HEK293T (cell line): Measurements from ENCODE around the gene ST8SIA3.

Experiments
- ARNT ChIP-seq: fragments of 450-650 bp; IDR thresholded peaks from 2 replicates; pipeline ENCODE4 v1.6.1; 2017; ENCODE audit warnings: mild to moderate bottlenecking
- BHLHE40 ChIP-seq: fragments of 450-650 bp; IDR thresholded peaks from 2 replicates; pipeline ENCODE4 v1.6.1; 2016; ENCODE audit warnings: mild to moderate bottlenecking, moderate library complexity, borderline replicate concordance
- CTBP1 ChIP-seq: fragments of 450-650 bp; IDR thresholded peaks from 2 replicates; pipeline ENCODE4 v1.6.1; 2016; ENCODE audit warnings: borderline replicate concordance
- ELF4 ChIP-seq: fragments of 450-650 bp; IDR thresholded peaks from 2 replicates; pipeline ENCODE4 v1.6.1; 2017; ENCODE audit warnings: antibody characterized with exemption
- FOXA1 ChIP-seq: fragments of 450-650 bp; IDR thresholded peaks from 2 replicates; pipeline ENCODE4 v1.6.1; 2016; ENCODE audit warnings: mild to moderate bottlenecking
- FOXK2 ChIP-seq: fragments of 450-650 bp; IDR thresholded peaks from 2 replicates; pipeline ENCODE4 v1.6.1; 2016; ENCODE audit warnings: mild to moderate bottlenecking
- FOXM1 ChIP-seq: fragments of 450-650 bp; IDR thresholded peaks from 2 replicates; pipeline ENCODE4 v1.6.1; 2017; ENCODE audit warnings: mild to moderate bottlenecking, borderline replicate concordance
- HDGF ChIP-seq: fragments of 450-650 bp; IDR thresholded peaks from 2 replicates; pipeline ENCODE4 v1.6.1; 2017; ENCODE audit warnings: antibody characterized with exemption, borderline replicate concordance
- L3MBTL2 ChIP-seq: fragments of 450-650 bp; conservative IDR thresholded peaks from 2 replicates; pipeline ENCODE4 v1.6.1; 2016; ENCODE audit warnings: mild to moderate bottlenecking
- LEF1 ChIP-seq: fragments of 450-650 bp; IDR thresholded peaks from 2 replicates; pipeline ENCODE4 v1.6.1; 2017; ENCODE audit warnings: mild to moderate bottlenecking, borderline replicate concordance
- NFRKB ChIP-seq: fragments of 450-650 bp; IDR thresholded peaks from 2 replicates; pipeline ENCODE4 v1.6.1; 2016; ENCODE audit warnings: mild to moderate bottlenecking, moderate library complexity
- SP1 ChIP-seq: fragments of 450-650 bp; IDR thresholded peaks from 2 replicates; pipeline ENCODE4 v1.6.1; 2017
- SUZ12 ChIP-seq: fragments of 450-650 bp; IDR thresholded peaks from 2 replicates; pipeline ENCODE4 v1.6.1; 2016; ENCODE audit warnings: mild to moderate bottlenecking
- ZNF384 ChIP-seq: fragments of 450-650 bp; IDR thresholded peaks from 2 replicates; pipeline ENCODE4 v1.6.1; 2016

GRCh38 chr18:57352271-57352701 lies at the start of gene ST8SIA3:
- TF ChIP-seq BHLHE40: no peak
- TF ChIP-seq SUZ12: no peak
- no peak for TF ChIP-seq FOXM1
- TF ChIP-seq L3MBTL2: no peak
- no peak for TF ChIP-seq HDGF
- TF ChIP-seq ELF4: no peak
- no peak for TF ChIP-seq LEF1
- TF ChIP-seq FOXK2: no peak
- no peak for TF ChIP-seq ARNT
- no peak for TF ChIP-seq FOXA1
- TF ChIP-seq ZNF384: no peak
- no peak for TF ChIP-seq SP1
- TF ChIP-seq CTBP1: no peak
- no peak for TF ChIP-seq NFRKB
